Stimulated activated memory B cell treated with anti-CD40 and anti-IgM and Interleukin-4, amounts not matched to agents 10 μg/mL and 1 μg/mL and 100 μg/mL, for 72 hours (primary cell): ENCODE data around the gene SLAIN2.
"Not testable (repeated sequence)": the region's sequence is repeated elsewhere in the genome, so short reads cannot be mapped to it uniquely, and the experiment has no call there.

Source experiments
- ATAC-seq: fragments of 150-1000 bp; cut with Tn5 transposase; 2 replicates; pipeline ENCODE4 v1.10.0; 2021
- H3K27ac Mint-ChIP-seq: one replicate; pipeline ENCODE4 v1.8.0; 2022; ENCODE audit warnings: mild to moderate bottlenecking, mixed read lengths
- H3K27me3 Mint-ChIP-seq: one replicate; pipeline ENCODE4 v1.8.0; 2022; ENCODE audit warnings: mixed read lengths
- H3K36me3 Mint-ChIP-seq: one replicate; pipeline ENCODE4 v1.8.0; 2022; ENCODE audit warnings: mixed read lengths
- H3K4me1 Mint-ChIP-seq: one replicate; pipeline ENCODE4 v1.8.0; 2022; ENCODE audit warnings: mixed read lengths
- H3K4me3 Mint-ChIP-seq: one replicate; pipeline ENCODE4 v1.8.0; 2022; ENCODE audit warnings: mild to moderate bottlenecking, moderate library complexity, mixed read lengths
- H3K9me3 Mint-ChIP-seq: one replicate; pipeline ENCODE4 v1.8.0; 2022; ENCODE audit warnings: mixed read lengths

SLAIN2 gene

GRCh38 chr4:48429709-48430474 lies 88.6 kb downstream of the SLAIN2 start:
- Mint-ChIP-seq H3K27me3 (no peaks in the 10 kb centered on the region), H3K4me1 (peaks cover 11% of the 10 kb centered on the region), H3K27ac (no peak overlapping the region), H3K4me3 (no peak overlapping the region), H3K9me3 (no peaks in the 10 kb centered on the region), H3K36me3 (peaks cover 14% of the 10 kb centered on the region)
- ATAC-seq = no peak

- H3K27me3 Mint-ChIP-seq = no peaks in the 10 kb centered on the region
- peaks cover 14% of the 10 kb centered on the region for H3K36me3 Mint-ChIP-seq
- H3K27ac Mint-ChIP-seq = no peak overlapping the region
- ATAC-seq = no peak
- H3K9me3 Mint-ChIP-seq = no peaks in the 10 kb centered on the region
- peaks cover 11% of the 10 kb centered on the region for H3K4me1 Mint-ChIP-seq
- H3K4me3 Mint-ChIP-seq = no peak overlapping the region
Observed at GRCh38 chr4:48431401-48431800, 90.1 kb downstream of the SLAIN2 start.

- Mint-ChIP-seq H3K4me1 (peaks cover 11% of the 10 kb centered on the region), H3K9me3 (no peaks in the 10 kb centered on the region), H3K27ac (no peak overlapping the region), H3K36me3 (peaks cover 11% of the 10 kb centered on the region), H3K27me3 (no peaks in the 10 kb centered on the region), H3K4me3 (no peak overlapping the region)
- no peak for ATAC-seq
Observed at GRCh38 chr4:48432017-48432416, 90.7 kb downstream of the SLAIN2 start.

- Mint-ChIP-seq H3K36me3 (no peaks in the 10 kb centered on the region), H3K27ac (no peak overlapping the region), H3K27me3 (peaks cover 29% of the 10 kb centered on the region), H3K4me3 (no peak overlapping the region), H3K4me1 (peaks cover 8% of the 10 kb centered on the region), H3K9me3 (peaks cover 3% of the 10 kb centered on the region)
- ATAC-seq = no peak
Observed at GRCh38 chr4:48436318-48436717, 95.0 kb downstream of the SLAIN2 start.

- Mint-ChIP-seq H3K4me3 (no peak overlapping the region), H3K36me3 (no peaks in the 10 kb centered on the region), H3K27me3 (peaks cover 29% of the 10 kb centered on the region), H3K27ac (no peak overlapping the region), H3K9me3 (peaks cover 3% of the 10 kb centered on the region), H3K4me1 (no peaks in the 10 kb centered on the region)
- no peak for ATAC-seq
Observed at GRCh38 chr4:48439988-48440387, 98.7 kb downstream of the SLAIN2 start.

GRCh38 chr4:48440914-48441313 lies 99.6 kb downstream of the SLAIN2 start:
- ATAC-seq, H3K36me3 Mint-ChIP-seq, H3K27ac Mint-ChIP-seq, H3K9me3 Mint-ChIP-seq, H3K4me3 Mint-ChIP-seq, H3K4me1 Mint-ChIP-seq: not testable (repeated sequence)
- peaks cover 29% of the 10 kb centered on the region for H3K27me3 Mint-ChIP-seq

GRCh38 chr4:48445704-48446103 lies 104.4 kb downstream of the SLAIN2 start:
- H3K27ac Mint-ChIP-seq = no peak overlapping the region
- H3K36me3 Mint-ChIP-seq = no peaks in the 10 kb centered on the region
- H3K4me1 Mint-ChIP-seq = no peaks in the 10 kb centered on the region
- peaks cover 6% of the 10 kb centered on the region for H3K27me3 Mint-ChIP-seq
- no peak overlapping the region for H3K4me3 Mint-ChIP-seq
- no peak for ATAC-seq
- H3K9me3 Mint-ChIP-seq = peaks cover 3% of the 10 kb centered on the region

- no peaks in the 10 kb centered on the region for H3K4me1 Mint-ChIP-seq
- H3K4me3 Mint-ChIP-seq = no peak overlapping the region
- no peaks in the 10 kb centered on the region for H3K36me3 Mint-ChIP-seq
- H3K27me3 Mint-ChIP-seq = peaks cover 6% of the 10 kb centered on the region
- no peaks in the 10 kb centered on the region for H3K9me3 Mint-ChIP-seq
- ATAC-seq = no peak
- no peak overlapping the region for H3K27ac Mint-ChIP-seq
Observed at GRCh38 chr4:48446642-48447041, 105.3 kb downstream of the SLAIN2 start.

- Mint-ChIP-seq H3K27ac (no peak overlapping the region), H3K36me3 (no peaks in the 10 kb centered on the region), H3K4me1 (no peaks in the 10 kb centered on the region), H3K27me3 (peaks cover 6% of the 10 kb centered on the region), H3K9me3 (no peaks in the 10 kb centered on the region), H3K4me3 (no peak overlapping the region)
- no peak for ATAC-seq
Observed at GRCh38 chr4:48449151-48449550, 107.8 kb downstream of the SLAIN2 start.

GRCh38 chr4:48450740-48451139 lies 109.4 kb downstream of the SLAIN2 start:
- Mint-ChIP-seq H3K4me3 (no peak overlapping the region), H3K27ac (no peak overlapping the region), H3K36me3 (peaks cover 4% of the 10 kb centered on the region), H3K27me3 (peaks cover 12% of the 10 kb centered on the region), H3K9me3 (peaks cover 3% of the 10 kb centered on the region), H3K4me1 (no peaks in the 10 kb centered on the region)
- no peak for ATAC-seq

- not testable (repeated sequence) for H3K4me1 Mint-ChIP-seq, H3K4me3 Mint-ChIP-seq, ATAC-seq, H3K27ac Mint-ChIP-seq, H3K9me3 Mint-ChIP-seq, H3K36me3 Mint-ChIP-seq
- H3K27me3 Mint-ChIP-seq = peaks cover 15% of the 10 kb centered on the region
Observed at GRCh38 chr4:48451656-48452055, 110.3 kb downstream of the SLAIN2 start.

GRCh38 chr4:48454591-48454990 lies 113.3 kb downstream of the SLAIN2 start:
- no peak for ATAC-seq
- no peaks in the 10 kb centered on the region for H3K4me1 Mint-ChIP-seq
- H3K9me3 Mint-ChIP-seq = peaks cover 9% of the 10 kb centered on the region
- no peak overlapping the region for H3K27ac Mint-ChIP-seq
- peaks cover 7% of the 10 kb centered on the region for H3K36me3 Mint-ChIP-seq
- H3K27me3 Mint-ChIP-seq = peaks cover 9% of the 10 kb centered on the region
- H3K4me3 Mint-ChIP-seq = no peak overlapping the region

GRCh38 chr4:48461000-48461399 lies 119.7 kb downstream of the SLAIN2 start:
- peaks cover under 1% of the 10 kb centered on the region for H3K27me3 Mint-ChIP-seq
- H3K27ac Mint-ChIP-seq = no peak overlapping the region
- H3K9me3 Mint-ChIP-seq = peaks cover 8% of the 10 kb centered on the region
- H3K4me3 Mint-ChIP-seq = no peak overlapping the region
- H3K36me3 Mint-ChIP-seq = no peaks in the 10 kb centered on the region
- ATAC-seq = no peak
- H3K4me1 Mint-ChIP-seq = no peaks in the 10 kb centered on the region

GRCh38 chr4:48462363-48462762 lies 121.0 kb downstream of the SLAIN2 start:
- H3K36me3 Mint-ChIP-seq = no peaks in the 10 kb centered on the region
- H3K4me3 Mint-ChIP-seq = no peak overlapping the region
- peaks cover 2% of the 10 kb centered on the region for H3K9me3 Mint-ChIP-seq

GRCh38 chr4:48467442-48467841 lies 126.1 kb downstream of the SLAIN2 start:
- H3K36me3 Mint-ChIP-seq = no peaks in the 10 kb centered on the region

More at GRCh38 chr4:48462363-48462762, 121.0 kb downstream of the SLAIN2 start:
- H3K27me3 Mint-ChIP-seq = no peaks in the 10 kb centered on the region
- no peak for ATAC-seq
- H3K27ac Mint-ChIP-seq = no peak overlapping the region
- H3K4me1 Mint-ChIP-seq = peaks cover 2% of the 10 kb centered on the region

GRCh38 chr4:48467891-48468290 lies 126.6 kb downstream of the SLAIN2 start:
- Mint-ChIP-seq H3K9me3 (peaks cover 2% of the 10 kb centered on the region), H3K36me3 (no peaks in the 10 kb centered on the region), H3K4me1 (peaks cover 6% of the 10 kb centered on the region), H3K27me3 (no peaks in the 10 kb centered on the region), H3K4me3 (no peak overlapping the region), H3K27ac (no peak overlapping the region)
- ATAC-seq = no peak

More at GRCh38 chr4:48467442-48467841, 126.1 kb downstream of the SLAIN2 start:
- H3K4me3 Mint-ChIP-seq = no peak overlapping the region
- H3K27me3 Mint-ChIP-seq = no peaks in the 10 kb centered on the region
- peaks cover 6% of the 10 kb centered on the region for H3K4me1 Mint-ChIP-seq
- ATAC-seq = peak; percentile 54
- no peak overlapping the region for H3K27ac Mint-ChIP-seq
- peaks cover 2% of the 10 kb centered on the region for H3K9me3 Mint-ChIP-seq
